B cell (primary cell): ENCODE measurements around the gene FARP1.

Source experiments
- CTCF ChIP-seq: fragments of 200-600 bp; IDR thresholded peaks from one replicate; pipeline ENCODE4 v1.8.0; 2022; ENCODE audit warnings: antibody characterized with exemption, mild to moderate bottlenecking
- EZH2 ChIP-seq: IDR thresholded peaks from 2 replicates; pipeline ENCODE4 v1.6.1; 2012; ENCODE audit warnings: borderline replicate concordance, low read depth, mild to moderate bottlenecking, moderate library complexity, low read length; ENCODE audit not compliant: insufficient read depth, poor library complexity, severe bottlenecking

GRCh38 chr13:98347756-98348155 is 204.9 kb downstream of the FARP1 start:
- TF ChIP-seq CTCF (no peak), EZH2 (no peak)
